NCI-H526 treated with DMSO at 0.1 percent for 48 hours (cell line): ENCODE measurements around the gene TRPV4.
"Not testable (repeated sequence)": the region's sequence is repeated elsewhere in the genome, so short reads cannot be mapped to it uniquely, and the experiment has no call there.

Experiments
- DNase-seq: peaks from one replicate; lab custom pipeline; 2025; lab: John Stamatoyannopoulos, UW

TRPV4 gene

DNA sequence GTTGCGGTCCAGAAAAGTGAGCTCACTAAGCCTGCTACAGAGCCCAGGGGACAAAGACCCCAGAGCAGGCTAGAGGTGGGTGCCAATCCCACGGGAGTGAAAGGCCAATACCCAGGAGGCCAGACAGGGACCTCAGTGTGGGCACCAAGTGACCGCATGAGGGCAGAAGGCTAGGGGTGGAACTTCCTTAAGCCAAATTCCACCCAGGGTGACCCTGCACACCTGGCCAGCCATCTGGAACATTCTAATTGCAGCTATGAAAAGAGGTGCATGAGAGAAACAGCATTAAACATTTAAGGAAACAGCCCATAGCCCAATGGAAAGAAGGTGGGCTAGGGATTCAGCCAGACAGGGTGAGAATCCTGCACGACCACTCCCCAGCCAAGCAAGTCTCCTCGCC is 27.8 kb upstream of the TRPV4 start:
- DNase-seq = no peak

DNA sequence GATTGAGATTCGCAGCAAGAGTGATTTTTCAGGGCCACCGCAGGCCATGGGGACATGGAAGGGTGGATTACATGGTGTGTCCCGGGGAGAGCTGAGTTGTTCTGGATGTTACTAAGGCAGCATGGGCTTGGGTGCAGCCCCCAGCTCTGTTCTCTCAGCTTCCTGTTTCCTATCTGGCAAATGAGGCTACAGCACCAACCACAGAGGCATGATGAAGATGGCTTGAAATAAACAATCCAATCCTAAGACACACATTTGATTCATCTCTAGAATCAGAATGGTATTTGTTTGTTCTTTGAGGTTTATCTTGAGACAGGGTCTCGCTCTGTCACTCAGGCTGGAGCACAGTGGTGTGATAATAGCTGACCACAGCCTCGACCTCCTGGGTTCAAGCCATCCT is 25.6 kb upstream of the TRPV4 start:
- no peak for DNase-seq

DNA sequence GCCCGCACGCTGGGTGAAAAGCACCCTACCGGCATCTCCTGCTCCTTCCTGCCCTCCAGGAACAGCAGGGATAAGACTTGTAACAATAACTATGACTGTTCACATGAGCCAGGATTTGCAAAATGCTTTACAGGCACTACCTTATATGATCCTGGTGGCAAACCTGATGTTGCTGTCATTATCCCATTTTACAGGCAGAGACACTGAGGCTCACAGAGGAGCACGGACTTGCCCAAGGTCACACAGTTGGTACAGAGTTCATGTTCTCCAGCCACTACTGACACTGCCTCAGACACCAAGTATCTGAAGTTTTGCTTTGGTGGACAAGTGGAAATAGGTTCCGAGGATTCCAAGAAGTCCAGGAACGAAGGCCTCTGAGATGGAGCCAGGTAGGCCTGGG is 24.5 kb upstream of the TRPV4 start:
- DNase-seq = no peak

GRCh38 chr12:109855377-109855776 is 22.2 kb upstream of the TRPV4 start:
- no peak for DNase-seq

GRCh38 chr12:109850518-109850917 is 17.3 kb upstream of the TRPV4 start:
- DNase-seq = not testable (repeated sequence)

DNA sequence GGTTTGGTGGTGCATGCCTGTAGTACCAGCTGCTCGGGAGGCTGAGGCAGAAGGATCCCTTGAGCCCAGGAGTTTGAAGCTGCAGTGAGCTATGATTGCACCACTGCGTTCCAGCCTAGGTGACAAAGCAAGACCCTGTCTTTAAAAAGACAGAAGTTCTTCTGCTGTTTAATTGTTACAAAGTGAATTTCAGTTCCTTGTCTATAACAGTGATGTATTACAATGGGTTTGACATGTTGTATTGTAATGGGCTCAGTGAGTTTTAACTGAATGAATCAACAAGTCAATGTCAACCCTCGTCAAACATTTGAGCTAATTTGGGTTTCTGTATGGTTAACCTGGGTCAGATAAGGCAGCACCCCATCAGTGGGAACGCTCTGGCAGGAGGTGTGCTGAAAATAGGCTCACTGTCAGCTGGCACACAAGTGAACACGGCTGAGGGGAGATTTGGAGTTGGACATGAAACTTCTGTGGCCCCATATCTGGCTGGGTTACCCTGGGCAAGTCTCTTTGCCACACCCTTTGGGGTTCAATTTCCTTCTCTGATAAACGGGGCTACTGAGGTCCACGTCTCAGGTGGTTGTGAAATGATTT is 14.0 kb upstream of the TRPV4 start:
- DNase-seq = no peak

GRCh38 chr12:109845824-109846205 is 12.6 kb upstream of the TRPV4 start:
- DNase-seq = no peak

DNA sequence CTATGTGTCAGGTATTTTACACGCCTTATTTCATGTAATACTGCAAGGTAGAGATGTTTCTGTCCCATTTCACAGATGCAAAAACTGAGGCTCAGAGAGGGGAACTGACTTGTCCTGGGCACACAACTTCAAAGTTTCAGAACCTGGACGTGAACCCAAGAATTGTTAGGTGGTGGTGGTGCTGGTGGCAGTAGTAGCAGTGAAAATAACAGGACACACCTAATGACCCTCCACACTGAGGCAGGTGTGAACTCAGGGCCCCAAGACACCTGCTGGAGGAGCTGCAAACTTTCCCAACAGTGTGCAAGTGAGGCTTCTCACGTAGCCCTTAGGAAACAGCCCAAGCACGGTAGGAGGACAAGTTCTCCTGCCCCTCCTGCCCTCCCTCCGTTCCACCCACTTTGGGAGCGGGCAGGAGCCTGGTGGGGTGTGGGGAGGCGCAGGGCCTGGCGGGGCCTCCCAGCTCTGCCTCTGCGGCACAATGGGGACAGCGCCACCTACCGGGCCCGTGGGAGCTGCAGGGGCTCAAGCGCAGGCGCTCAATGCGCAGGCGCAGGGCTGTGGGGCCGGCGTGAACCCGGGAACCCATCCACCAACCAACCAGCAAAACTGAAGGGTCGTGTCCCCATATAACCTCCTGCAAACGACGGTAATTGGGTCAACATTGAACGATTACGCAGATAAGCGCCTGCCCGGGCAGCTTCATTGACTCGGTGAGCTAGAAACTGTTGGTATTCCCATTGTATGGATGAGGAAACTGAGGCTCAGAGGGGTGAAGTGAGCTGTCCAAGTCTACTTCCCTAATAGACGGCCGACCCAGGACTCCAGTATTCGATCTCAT is 12.0 kb upstream of the TRPV4 start:
- peak; percentile 18 for DNase-seq

GRCh38 chr12:109844091-109844490 is 10.9 kb upstream of the TRPV4 start:
- no peak for DNase-seq

GRCh38 chr12:109842021-109842420 is 8.8 kb upstream of the TRPV4 start:
- no peak for DNase-seq

DNA sequence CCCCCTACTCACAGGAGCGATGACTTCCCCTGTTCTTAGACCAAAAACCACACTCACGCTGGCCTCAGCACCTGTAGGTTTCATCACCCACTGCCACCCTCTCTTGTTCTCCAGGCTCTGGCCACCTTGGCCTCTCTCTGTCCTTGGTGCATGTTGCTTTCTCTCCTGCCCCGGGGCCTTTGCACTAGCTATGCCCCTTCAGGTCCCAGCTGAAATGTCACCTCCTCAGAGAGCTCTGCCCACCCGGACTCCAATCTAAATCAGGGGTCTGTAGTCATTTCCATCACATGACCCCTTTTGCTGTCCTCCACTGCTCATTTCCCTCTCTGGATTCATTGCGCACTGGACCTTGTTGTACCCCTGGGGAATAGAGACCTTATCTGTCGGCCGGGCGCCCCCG is 8.2 kb upstream of the TRPV4 start:
- DNase-seq = no peak

GRCh38 chr12:109840305-109841074 is 7.3 kb upstream of the TRPV4 start:
- no peak for DNase-seq

GRCh38 chr12:109839444-109839843 is 6.2 kb upstream of the TRPV4 start:
- no peak for DNase-seq

DNA sequence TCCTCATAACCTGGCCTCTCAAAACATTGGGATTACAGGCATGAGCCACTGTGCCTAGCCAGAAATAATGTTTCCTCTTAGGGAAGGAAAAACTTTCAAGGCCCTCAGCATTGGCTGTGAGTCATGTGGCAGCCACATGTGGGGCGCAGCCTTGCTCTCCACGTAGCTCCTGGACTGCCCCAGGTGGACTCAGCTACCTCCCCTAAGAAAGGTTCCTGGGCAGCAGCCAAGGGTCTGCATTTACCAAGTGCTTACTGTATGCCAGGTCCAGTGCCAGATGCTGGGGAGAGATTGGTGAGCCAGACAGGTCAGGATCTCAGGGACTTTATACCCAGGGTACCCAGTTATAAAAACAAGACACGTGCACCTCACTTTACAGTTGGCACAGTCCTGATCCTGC is 3.7 kb upstream of the TRPV4 start:
- DNase-seq = no peak

DNA sequence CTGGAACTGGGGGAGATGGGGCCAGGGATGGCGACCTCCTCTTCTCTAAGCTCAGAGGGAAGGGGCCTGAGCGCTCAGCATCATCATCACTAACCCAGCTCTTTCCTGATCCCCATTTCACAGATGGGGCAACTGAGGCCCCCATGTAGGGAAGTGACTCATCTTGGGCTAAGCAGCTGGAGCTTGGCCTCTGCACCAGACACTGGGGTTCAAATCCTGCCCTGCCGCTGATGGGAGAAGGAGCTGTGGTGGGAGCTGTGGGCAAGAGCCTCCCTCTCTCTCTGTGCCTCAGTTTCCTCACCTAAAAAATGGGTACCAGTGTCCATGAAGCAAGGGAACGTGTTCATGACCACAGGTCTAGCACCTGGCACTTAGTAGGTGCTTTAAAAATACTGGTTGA is 2.6 kb upstream of the TRPV4 start:
- no peak for DNase-seq

GRCh38 chr12:109832541-109833306 is 474 bp downstream of the TRPV4 start:
- DNase-seq = no peak

- DNase-seq = no peak
These were observed 1.3 kb downstream of the TRPV4 start for GRCh38 chr12:109831929-109832328.

DNA sequence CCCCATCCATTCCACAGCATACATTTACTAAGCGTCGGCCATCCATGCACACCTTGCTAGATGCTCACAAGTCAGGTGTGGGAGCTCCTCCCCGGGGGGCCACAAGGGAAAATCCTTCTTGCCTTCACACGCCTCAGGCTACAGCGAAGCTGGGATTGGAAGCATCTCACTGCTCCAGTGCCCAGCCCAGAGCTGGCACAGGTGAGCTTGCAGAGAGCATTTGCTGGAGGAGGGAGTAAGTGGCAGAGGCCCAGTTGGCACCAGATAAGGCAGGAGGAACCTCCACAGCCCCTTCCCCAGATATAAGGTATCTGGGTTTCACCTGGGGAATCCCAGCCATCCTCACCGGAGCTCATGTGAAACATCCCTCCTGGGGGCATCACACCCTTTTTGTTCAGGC is 1.8 kb downstream of the TRPV4 start:
- DNase-seq = no peak

DNA sequence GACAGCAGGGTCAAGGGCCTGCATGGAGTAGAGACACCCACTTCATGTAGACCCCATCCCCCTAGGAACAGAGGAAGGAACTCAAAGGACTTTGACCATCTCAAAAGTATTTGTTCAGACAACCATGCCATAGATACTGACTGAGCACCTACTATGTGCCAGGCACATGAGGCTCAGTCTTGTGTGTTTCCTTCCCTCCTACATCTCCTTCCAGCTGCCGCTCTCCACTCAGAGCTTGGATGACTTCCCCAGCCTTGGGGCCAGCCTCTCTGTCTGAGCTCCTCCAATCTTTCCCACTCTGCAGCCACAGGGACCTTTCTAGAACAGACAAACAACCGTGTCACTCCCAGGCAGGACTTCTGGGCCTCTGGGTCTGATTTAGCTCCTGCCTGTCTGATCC is 2.5 kb downstream of the TRPV4 start:
- no peak for DNase-seq

DNA sequence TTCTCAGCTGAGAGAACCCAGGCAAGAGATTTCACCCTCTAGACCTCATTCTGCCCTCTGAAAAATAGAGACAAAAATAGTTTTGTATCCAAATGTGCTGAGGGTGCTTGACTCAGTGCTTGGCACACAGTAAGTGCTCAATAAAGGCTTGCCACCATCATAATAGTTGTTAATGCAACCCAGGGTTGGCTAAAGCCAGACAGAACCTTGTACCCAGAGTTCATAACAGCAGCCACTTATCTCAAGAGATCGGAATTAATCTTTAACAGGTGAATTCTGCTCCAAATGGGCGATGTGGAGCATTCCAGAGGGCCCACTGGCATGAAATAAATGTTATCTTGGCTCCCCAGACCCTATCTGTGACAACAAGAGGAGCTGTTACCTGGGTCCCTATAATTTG is 2.9 kb downstream of the TRPV4 start:
- DNase-seq = no peak

GRCh38 chr12:109829667-109830066 is 3.5 kb downstream of the TRPV4 start:
- no peak for DNase-seq

- no peak for DNase-seq
These were observed 4.3 kb downstream of the TRPV4 start for GRCh38 chr12:109828754-109829511.
